DOHH2 (cell line): Measurements from ENCODE around the gene DMPK.

Source experiments
- H3F3A ChIP-seq: fragments of 200-600 bp; sonication (generic), shearing (Covaris generic); 2 replicates; pipeline ENCODE4 v1.6.0; 2016; ENCODE audit warnings: antibody characterized with exemption, mild to moderate bottlenecking; ENCODE audit not compliant: control insufficient read depth, insufficient read depth
- H3K27ac ChIP-seq: fragments of 200-600 bp; sonication (generic); 2 replicates; pipeline ENCODE4 v1.5.1; 2014; ENCODE audit warnings: low read depth, mild to moderate bottlenecking, low read length, moderate library complexity
- H3K27me3 ChIP-seq: fragments of 200-600 bp; sonication (generic); 2 replicates; pipeline ENCODE4 v1.6.1; 2014; ENCODE audit warnings: mild to moderate bottlenecking, low read length, mixed read lengths; ENCODE audit not compliant: control insufficient read depth
- H3K36me3 ChIP-seq: fragments of 200-600 bp; sonication (generic); 2 replicates; pipeline ENCODE4 v1.6.1; 2014; ENCODE audit warnings: mild to moderate bottlenecking, low read length, moderate library complexity, mixed read lengths; ENCODE audit not compliant: control insufficient read depth
- H3K4me1 ChIP-seq: fragments of 200-600 bp; sonication (generic); 2 replicates; pipeline ENCODE4 v1.6.1; 2014; ENCODE audit warnings: mild to moderate bottlenecking, low read length, mixed read lengths; ENCODE audit not compliant: control insufficient read depth
- H3K4me2 ChIP-seq: fragments of 200-600 bp; sonication (generic); 2 replicates; pipeline ENCODE4 v1.6.0; 2014; ENCODE audit warnings: mild to moderate bottlenecking, low read length, moderate library complexity
- H3K4me3 ChIP-seq: fragments of 200-600 bp; sonication (generic); 2 replicates; pipeline ENCODE4 v1.5.1; 2014; ENCODE audit warnings: mild to moderate bottlenecking, low read length, mixed read lengths
- H3K79me2 ChIP-seq: fragments of 200-600 bp; sonication (generic); 2 replicates; pipeline ENCODE4 v1.6.1; 2014; ENCODE audit warnings: mild to moderate bottlenecking, low read length, mixed read lengths; ENCODE audit not compliant: control insufficient read depth
- H3K9me2 ChIP-seq: fragments of 200-600 bp; sonication (generic); replicated peaks from 2 replicates; pipeline ENCODE4 v1.6.1; 2014; ENCODE audit warnings: mild to moderate bottlenecking, low read length, mixed read lengths; ENCODE audit not compliant: control insufficient read depth
- H3K9me3 ChIP-seq: fragments of 200-600 bp; sonication (generic); 2 replicates; pipeline ENCODE4 v1.6.1; 2014; ENCODE audit warnings: antibody characterized with exemption, low read length, mixed read lengths; ENCODE audit not compliant: control insufficient read depth, insufficient read depth
- H4K20me1 ChIP-seq: fragments of 200-600 bp; sonication (generic); 2 replicates; pipeline ENCODE4 v1.6.0; 2014; ENCODE audit warnings: low read depth, mild to moderate bottlenecking, antibody characterized with exemption, low read length, moderate library complexity; ENCODE audit not compliant: control insufficient read depth, insufficient read depth
- EZH2phosphoT487 ChIP-seq: fragments of 200-600 bp; sonication (generic); IDR thresholded peaks from 2 replicates; pipeline ENCODE4 v1.6.1; 2017; ENCODE audit warnings: borderline replicate concordance, mild to moderate bottlenecking, antibody characterized with exemption, low read length, moderate library complexity, mixed read lengths
- TF ChIP-seq, protein P1 (sequence below): fragments of 200-600 bp; sonication (generic); IDR thresholded peaks from one replicate; pipeline ENCODE4 v1.5.1; 2014; ENCODE audit warnings: antibody characterized with exemption, mild to moderate bottlenecking, low read depth, low read length; ENCODE audit not compliant: poor library complexity, severe bottlenecking

DMPK gene

DNA sequence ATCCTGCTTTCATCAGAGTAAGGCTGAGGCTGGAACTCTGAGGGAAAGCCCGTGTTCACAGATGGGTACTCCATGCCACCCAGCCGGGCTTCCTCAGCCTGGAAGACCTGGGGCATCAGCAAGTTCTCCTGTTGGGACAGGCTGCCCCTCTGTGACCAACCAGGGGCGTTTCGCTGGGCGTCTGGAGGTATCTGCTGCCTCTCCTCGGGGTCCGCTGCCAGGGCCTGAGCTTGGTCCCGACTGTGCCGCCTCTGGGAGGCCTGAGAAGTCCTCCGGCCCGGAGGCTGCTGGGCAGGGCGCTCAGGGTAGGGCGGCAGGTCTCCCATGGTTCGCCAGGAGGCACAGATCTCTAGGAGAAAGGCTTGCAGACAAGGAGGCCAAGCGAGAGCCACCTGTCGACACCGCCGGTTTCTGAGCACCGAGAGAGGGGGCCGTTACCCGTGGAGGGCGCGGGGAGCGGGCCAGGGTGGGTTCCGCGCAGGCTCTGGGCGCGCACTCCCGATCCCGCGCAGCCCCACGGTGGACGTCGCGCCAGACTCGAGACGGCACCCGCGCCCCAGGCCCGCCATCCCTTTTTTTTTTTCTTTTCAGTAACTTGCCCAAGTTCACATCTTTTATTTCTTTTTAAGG is 32.7 kb upstream of the DMPK start, which contains the start of gene RSPH6A:
Gene RSPH6A, minus strand, starts transcription at position 458 of the 630 bp plus-strand sequence. Its CDS starts 132 bp downstream, at position 326.
- Histone ChIP-seq H3K9me3 (no peaks in the 10 kb centered on the region), H4K20me1 (peaks cover 5% of the 10 kb centered on the region; the same call in 1 of the 2 replicates), H3K4me1 (peaks cover 17% of the 10 kb centered on the region), H3K27ac (no peak within 1 kb of the TSS), H3K79me2 (no peaks in the 10 kb centered on the region), H3F3A (no peaks in the 10 kb centered on the region), H3K4me3 (no peak within 1 kb of the TSS), H3K36me3 (peaks cover 28% of the 10 kb centered on the region), H3K4me2 (no peak within 1 kb of the TSS), H3K27me3 (no peaks in the 10 kb centered on the region), H3K9me2 (no peaks in the 10 kb centered on the region)
- TF ChIP-seq EZH2phosphoT487 = no peak
- TF ChIP-seq, protein P1, sequence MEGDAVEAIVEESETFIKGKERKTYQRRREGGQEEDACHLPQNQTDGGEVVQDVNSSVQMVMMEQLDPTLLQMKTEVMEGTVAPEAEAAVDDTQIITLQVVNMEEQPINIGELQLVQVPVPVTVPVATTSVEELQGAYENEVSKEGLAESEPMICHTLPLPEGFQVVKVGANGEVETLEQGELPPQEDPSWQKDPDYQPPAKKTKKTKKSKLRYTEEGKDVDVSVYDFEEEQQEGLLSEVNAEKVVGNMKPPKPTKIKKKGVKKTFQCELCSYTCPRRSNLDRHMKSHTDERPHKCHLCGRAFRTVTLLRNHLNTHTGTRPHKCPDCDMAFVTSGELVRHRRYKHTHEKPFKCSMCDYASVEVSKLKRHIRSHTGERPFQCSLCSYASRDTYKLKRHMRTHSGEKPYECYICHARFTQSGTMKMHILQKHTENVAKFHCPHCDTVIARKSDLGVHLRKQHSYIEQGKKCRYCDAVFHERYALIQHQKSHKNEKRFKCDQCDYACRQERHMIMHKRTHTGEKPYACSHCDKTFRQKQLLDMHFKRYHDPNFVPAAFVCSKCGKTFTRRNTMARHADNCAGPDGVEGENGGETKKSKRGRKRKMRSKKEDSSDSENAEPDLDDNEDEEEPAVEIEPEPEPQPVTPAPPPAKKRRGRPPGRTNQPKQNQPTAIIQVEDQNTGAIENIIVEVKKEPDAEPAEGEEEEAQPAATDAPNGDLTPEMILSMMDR = no peak

DNA sequence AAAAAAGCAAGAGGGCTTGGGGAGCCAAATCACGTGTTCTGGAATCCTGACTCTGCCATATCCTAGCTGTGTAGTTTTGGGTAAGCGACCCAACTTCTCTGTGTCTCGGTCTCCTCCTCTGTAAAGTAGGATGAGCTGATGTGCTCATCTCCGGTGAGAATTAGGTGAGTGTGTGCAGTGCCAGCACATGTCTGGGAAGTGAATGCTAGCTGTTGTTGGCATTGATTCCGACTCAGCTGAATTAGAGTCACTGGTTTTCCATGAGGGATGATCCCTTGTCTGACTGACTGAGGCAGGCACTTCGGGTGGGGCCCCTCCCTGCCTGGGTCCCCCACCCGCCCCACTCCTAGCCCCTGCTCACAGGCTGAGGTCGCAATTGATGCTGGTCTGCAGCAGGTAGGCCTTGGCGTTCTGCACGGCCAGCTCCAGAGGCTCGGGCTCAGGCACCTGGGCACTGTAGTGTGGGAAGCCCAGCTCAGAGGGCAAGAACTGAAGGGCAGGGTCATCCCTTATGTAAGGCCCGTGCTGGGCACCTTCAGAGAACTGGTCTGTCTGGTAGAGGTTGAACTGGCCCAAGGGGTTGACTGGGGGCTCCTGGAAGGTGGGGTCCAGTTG is 32.0 kb upstream of the DMPK start:
- H3K27me3 ChIP-seq = no peaks in the 10 kb centered on the region
- peaks cover 24% of the 10 kb centered on the region for H3K4me1 ChIP-seq
- H4K20me1 ChIP-seq = peaks cover 3% of the 10 kb centered on the region; the same call in 1 of the 2 replicates
- H3K4me3 ChIP-seq = no peak overlapping the region
- no peak overlapping the region for H3K27ac ChIP-seq
- H3K36me3 ChIP-seq = peaks cover 22% of the 10 kb centered on the region
- no peak overlapping the region for H3K4me2 ChIP-seq
- TF ChIP-seq, protein P1 = no peak
- no peak for TF ChIP-seq EZH2phosphoT487
- no peaks in the 10 kb centered on the region for H3F3A ChIP-seq
- no peaks in the 10 kb centered on the region for H3K79me2 ChIP-seq
- no peaks in the 10 kb centered on the region for H3K9me3 ChIP-seq
- H3K9me2 ChIP-seq = no peaks in the 10 kb centered on the region

DNA sequence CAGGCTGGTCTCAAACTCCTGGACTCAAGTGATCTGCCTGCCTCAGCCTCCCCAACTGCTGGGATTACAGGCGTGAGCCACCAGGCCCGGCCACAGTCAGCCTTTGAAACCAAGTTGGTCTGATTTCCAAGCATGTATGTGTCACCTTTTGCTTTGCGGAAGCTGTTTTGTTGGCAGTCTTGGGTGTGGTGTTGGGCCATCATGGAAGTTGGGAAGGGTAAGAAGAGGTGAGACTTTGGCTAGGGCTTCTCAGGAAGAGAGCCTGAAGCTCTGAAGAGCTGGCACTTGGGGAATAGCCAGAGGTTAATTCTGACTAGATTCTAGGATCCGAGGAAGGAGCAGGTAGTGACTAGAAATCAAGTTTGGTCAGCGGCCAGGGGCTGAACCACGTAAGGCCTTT is 30.0 kb upstream of the DMPK start:
- no peak overlapping the region for H3K4me3 ChIP-seq
- H3K9me2 ChIP-seq = no peaks in the 10 kb centered on the region
- TF ChIP-seq, protein P1 = no peak
- no peak for TF ChIP-seq EZH2phosphoT487
- no peak overlapping the region for H3K4me2 ChIP-seq
- peaks cover 3% of the 10 kb centered on the region; the same call in 1 of the 2 replicates for H4K20me1 ChIP-seq
- H3K36me3 ChIP-seq = peaks cover 22% of the 10 kb centered on the region
- H3K79me2 ChIP-seq = no peaks in the 10 kb centered on the region
- peaks cover 25% of the 10 kb centered on the region for H3K4me1 ChIP-seq
- H3K9me3 ChIP-seq = no peaks in the 10 kb centered on the region
- H3F3A ChIP-seq = no peaks in the 10 kb centered on the region
- H3K27me3 ChIP-seq = no peaks in the 10 kb centered on the region
- H3K27ac ChIP-seq = no peak overlapping the region
